Heart left ventricle (tissue), 16 donors: ENCODE data around the gene TNFSF18. TPM values are rescaled to one million over a fixed set of nuclear protein-coding genes. Genes with fewer than 3 reads are reported as not detected.

Source experiments
- ATAC-seq, 4 donors: fragments of 200-7000 bp; cut with Tn5 transposase; one replicate each; pipeline ENCODE4 v1.9.1; 2020 to 2022; ENCODE audit warnings: moderate library complexity in 4 of 4, mild to moderate bottlenecking in 3 of 4, moderate number of reproducible peaks in 1 of 4
- DNase-seq, 5 donors: peaks; one replicate each; pipeline ENCODE4 v3.0.0-alpha.2; 2020
- H3K27ac ChIP-seq, 12 donors: fragments of 200-600 bp; sonication (generic) in 4 of 12; one replicate each; pipeline versions ENCODE4 v1.5.0 to v1.8.0; 2016 to 2022; ENCODE audit warnings: mild to moderate bottlenecking in 2 of 12
- H3K27me3 ChIP-seq, 9 donors: fragments of 200-600 bp; sonication (generic) in 2 of 9; one replicate each; pipeline versions ENCODE4 v1.5.1 to v1.8.0; 2016 to 2022; ENCODE audit warnings: mild to moderate bottlenecking in 3 of 9
- H3K36me3 ChIP-seq, 9 donors: fragments of 200-600 bp; sonication (generic) in 2 of 9; one replicate each; pipeline versions ENCODE4 v1.5.0 to v1.8.0; 2018 to 2022; ENCODE audit warnings: mild to moderate bottlenecking in 2 of 9
- H3K4me1 ChIP-seq, 12 donors: fragments of 200-600 bp; sonication (generic) in 4 of 12; one replicate each; pipeline versions ENCODE4 v1.5.0 to v1.8.0; 2016 to 2022; ENCODE audit warnings: mild to moderate bottlenecking in 3 of 12
- H3K4me3 ChIP-seq, 12 donors: fragments of 200-600 bp; sonication (generic) in 4 of 12; one replicate each; pipeline versions ENCODE4 v1.5.0 to v1.8.0; 2017 to 2022; ENCODE audit warnings: mild to moderate bottlenecking in 9 of 12, moderate library complexity in 4 of 12
- H3K9me3 ChIP-seq, 12 donors: fragments of 200-600 bp; sonication (generic) in 4 of 12; one replicate each; pipeline versions ENCODE4 v1.5.0 to v1.8.0; 2016 to 2022; ENCODE audit warnings: mild to moderate bottlenecking in 1 of 12
- CTCF ChIP-seq, 12 donors: fragments of 200-600 bp; sonication (generic) in 4 of 12; IDR thresholded peaks; one replicate each; pipeline versions ENCODE4 v1.5.0 to v1.8.0; 2018 to 2022; ENCODE audit warnings: antibody characterized with exemption in 12 of 12, mild to moderate bottlenecking in 5 of 12
- POLR2A ChIP-seq, 2 donors: fragments of 450-650 bp; IDR thresholded peaks; one replicate each; pipeline ENCODE4 v1.6.1; 2017; ENCODE audit warnings: antibody characterized with exemption in 2 of 2, mild to moderate bottlenecking in 2 of 2, moderate library complexity in 2 of 2
- WGBS, 4 donors: extraction: QIAGEN DNeasy Blood & Tissue Kit in 2 of 4; methylation state at CpG; one replicate each; pipeline versions ENCODE4 v1.1.5 to v1.1.7; 2013 to 2018; 5-methylcytosine and 5-hydroxymethylcytosine counted together
- intact Hi-C, 10 donors: fragments of 100-400 bp; cut with DNase I; formaldehyde crosslinking; loops; one replicate each; pipeline versions ENCODE4 v1.11.1 to v1.14.2; 2022
- long read RNA-seq, 3 donors: library from polyadenylated mRNA; unstranded; transcript quantifications; one replicate each; pipeline ENCODE4 v2.0.0, GENCODE V29; 2020 to 2021
- polyA plus RNA-seq, 2 donors: library from polyadenylated mRNA; stranded (reverse); fragments of 200-250 nt; gene quantifications; one replicate each; pipeline ENCODE4 v1.2.3, GENCODE V29; 2013
- total RNA-seq, 9 donors: library from RNA; depleted of rRNA in 2 of 9; stranded (reverse); fragments of >200 nt in 2 of 9; fragmentation: NEBNext Ultra II Directional in 3 of 9; extraction: Animal tissue kit (Norgen Biotek cat#: 25700) in 3 of 9; gene quantifications; one replicate each; pipeline versions ENCODE4 v1.1.0 to v1.2.4, GENCODE V29; 2016 to 2023
- donor health status: ischemic (EF 13 %, LVEDD 7.1; RV severe dilation, severe dysfunction).
- donor health status: healthy with polysubstance abuse.
- donor health status: DM: no; HTN: yes; CAD: no.
- donor health status: DM: no; HTN: no; CAD: no.
- donor health status: ischemic (EF 25% LVEDD 6.9; RV normal size, moderate dysfunction).
- donor health status: ischemic (EF 25% LVEDD 5.7; RV mildly dilated, moderate dysfunction).
- donor health status: healthy.
- donor health status: DM: yes; HTN: yes; CAD: no.
- donor health status: ischemic (EF 35%, LVEDD 5.7; RV mildly dilated, moderate dysfunction).
- donor health status: nonischemic (EF 11% LVEDD 7.7; RV severe dilation, severe dysfunction).
- donor health status: DM: yes; HTN: yes; CAD: no.
- donor health status: PGD.
- donor health status: ischemic (EF 29% LVEDD 5.4; RV normal size, mild dysfunction).
- donor health status: nonischemic (EF 23%, LVEDD 6.1; RV moderate dilation, normal function).

TNFSF18 gene
- total RNA-seq (under 1 TPM in 3 of 9 donors, not detected in 6; 0.09 to 0.29 (median 0.11) TPM), polyA plus RNA-seq (under 1 TPM in 1 of 2 donors, not detected in 1; 0.08 TPM)
- long read RNA-seq, donor 1: 0 reads
- long read RNA-seq, donor 2: 0 reads
- long read RNA-seq, donor 3: 0 reads

GRCh38 chr1:173050865-173051264 lies at the start of gene TNFSF18:
Gene TNFSF18 (minus strand): TSS chr1:173050941. CDS start chr1:173050896, 45 bp downstream.
- Histone ChIP-seq H3K9me3 (no peaks in the 10 kb centered on the region), H3K4me3 (no peak within 1 kb of the TSS), H3K27ac (no peak within 1 kb of the TSS), H3K4me1 (peaks cover 0 to 45% (median 7%) of the 10 kb centered on the region in 12 donors), H3K36me3 (no peaks in the 10 kb centered on the region), H3K27me3 (no peaks in the 10 kb centered on the region)
- intact Hi-C loops: loop anchor here in 1 of 10 donors (5.0 kb wide), 2 partner anchors 71 to 119 kb away; no protein-coding TSS in a partner anchor
- TF ChIP-seq POLR2A (IDR thresholded peaks at IDR 0.05) (no peak), CTCF (IDR thresholded peaks at IDR 0.05) (no peak)
- DNase-seq (peak in 1 of 5 donors; percentile 26), ATAC-seq (peak; percentile 42 to 82 (median 62))
- 22 to 26% (median 24%) methylated on average over 4 of the region's 4 CpGs for WGBS, 4 donors

GRCh38 chr1:173099166-173099565 lies 48.4 kb upstream of the TNFSF18 start:
- intact Hi-C loops: no loop called here
- Histone ChIP-seq H3K9me3 (peaks cover 0 to 24% (median 13%) of the 10 kb centered on the region in 12 donors), H3K27me3 (no peaks in the 10 kb centered on the region), H3K36me3 (no peaks in the 10 kb centered on the region), H3K27ac (no peak overlapping the region), H3K4me1 (peaks cover 0 to 3% (median 0%) of the 10 kb centered on the region in 12 donors), H3K4me3 (no peak overlapping the region)
- 76 to 82% (median 79%) methylated on average over 2 of the region's 2 CpGs for WGBS, 4 donors
- DNase-seq (no peak), ATAC-seq (no peak)
- TF ChIP-seq POLR2A (IDR thresholded peaks at IDR 0.05) (no peak), CTCF (IDR thresholded peaks at IDR 0.05) (no peak)

GRCh38 chr1:173098117-173098516 lies 47.4 kb upstream of the TNFSF18 start:
- TF ChIP-seq POLR2A (IDR thresholded peaks at IDR 0.05) (no peak), CTCF (IDR thresholded peaks at IDR 0.05) (no peak)
- intact Hi-C loops: no loop called here
- ATAC-seq (no peak), DNase-seq (no peak)
- Histone ChIP-seq H3K27ac (no peak overlapping the region), H3K9me3 (peaks cover 0 to 13% (median 6%) of the 10 kb centered on the region in 12 donors), H3K27me3 (no peaks in the 10 kb centered on the region), H3K4me1 (peaks cover 0 to 14% (median 0%) of the 10 kb centered on the region in 12 donors), H3K36me3 (no peaks in the 10 kb centered on the region), H3K4me3 (no peak overlapping the region)

GRCh38 chr1:173097001-173097400 lies 46.3 kb upstream of the TNFSF18 start:
- Histone ChIP-seq H3K36me3 (no peaks in the 10 kb centered on the region), H3K9me3 (peaks cover 0 to 2% (median 0%) of the 10 kb centered on the region in 12 donors), H3K27ac (no peak overlapping the region), H3K27me3 (no peaks in the 10 kb centered on the region), H3K4me3 (no peak overlapping the region), H3K4me1 (peaks cover 0 to 18% (median 0%) of the 10 kb centered on the region in 12 donors)
- no peak for TF ChIP-seq CTCF (IDR thresholded peaks at IDR 0.05)
- no peak for TF ChIP-seq POLR2A (IDR thresholded peaks at IDR 0.05)
- 58 to 62% (median 58%) methylated on average over 1 of the region's 1 CpG for WGBS, 4 donors
- intact Hi-C loops: no loop called here
- DNase-seq: no peak
- no peak for ATAC-seq
